DMS153 treated with DMSO at 0.1 percent for 48 hours (cell line): ENCODE measurements around the gene ITCH.
"Not testable (repeated sequence)": the region's sequence is repeated elsewhere in the genome, so short reads cannot be mapped to it uniquely, and the experiment has no call there.

Source experiments
- DNase-seq: peaks from one replicate; lab custom pipeline; 2025; ENCODE audit not compliant: unreplicated experiment; lab: John Stamatoyannopoulos, UW

Gene ITCH

DNA sequence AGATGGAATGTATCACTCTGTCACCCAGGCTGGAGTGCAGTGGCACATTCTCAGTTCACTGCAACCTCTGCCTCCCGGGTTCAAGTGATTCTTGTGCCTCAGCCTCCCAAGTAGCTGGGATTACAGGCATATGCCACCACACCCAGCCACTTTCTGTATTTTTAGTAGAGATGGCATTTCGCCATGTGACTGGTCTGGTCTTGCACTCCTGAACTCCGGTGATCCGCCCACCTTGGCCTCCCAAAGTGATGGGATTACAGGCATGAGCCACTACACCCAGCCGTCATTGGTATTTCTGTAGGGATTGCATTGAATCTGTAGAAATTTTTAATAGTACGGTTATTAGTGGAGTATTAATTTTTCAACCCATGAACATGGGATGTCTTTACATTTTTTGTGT, 134.5 kb downstream of the ITCH start:
- not testable (repeated sequence) for DNase-seq

DNA sequence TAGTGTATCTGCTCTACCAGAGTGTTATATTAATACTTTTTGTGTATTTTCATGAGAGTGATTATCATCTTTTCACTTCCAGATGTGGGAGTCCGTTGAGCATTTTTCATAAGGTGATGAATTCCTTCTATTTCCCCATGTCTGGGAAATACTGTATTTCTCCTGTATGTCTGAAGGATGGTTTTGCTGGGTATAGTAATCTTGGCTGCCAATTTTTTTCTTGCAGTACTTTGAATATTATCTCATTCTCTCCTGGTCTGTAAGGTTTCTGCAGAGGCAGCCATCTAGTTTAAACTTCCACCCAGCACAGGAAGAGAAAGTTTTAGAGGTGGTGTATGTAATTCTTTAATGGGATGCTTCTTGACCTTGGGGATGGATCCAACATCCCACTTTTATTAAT, 137.8 kb downstream of the ITCH start:
- no peak for DNase-seq

DNA sequence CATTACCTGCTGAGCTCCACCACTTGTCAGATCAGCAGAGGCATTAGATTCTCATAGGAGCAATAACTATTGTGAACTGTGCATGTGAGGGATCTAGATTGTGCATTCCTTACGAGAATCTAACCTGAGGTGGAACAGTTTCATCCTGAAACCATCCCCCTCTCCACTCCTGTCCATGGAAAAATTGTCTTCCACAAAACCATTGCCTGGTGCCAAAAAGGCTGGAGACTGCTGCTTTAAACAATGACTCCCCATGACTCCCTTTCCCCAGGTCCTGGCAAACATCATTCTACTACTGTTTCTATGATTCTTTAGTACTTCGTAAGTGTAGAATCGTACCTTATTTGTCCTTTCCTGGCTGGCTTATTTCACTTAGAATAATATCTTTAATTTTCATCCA, 143.4 kb downstream of the ITCH start:
- DNase-seq = no peak

DNA sequence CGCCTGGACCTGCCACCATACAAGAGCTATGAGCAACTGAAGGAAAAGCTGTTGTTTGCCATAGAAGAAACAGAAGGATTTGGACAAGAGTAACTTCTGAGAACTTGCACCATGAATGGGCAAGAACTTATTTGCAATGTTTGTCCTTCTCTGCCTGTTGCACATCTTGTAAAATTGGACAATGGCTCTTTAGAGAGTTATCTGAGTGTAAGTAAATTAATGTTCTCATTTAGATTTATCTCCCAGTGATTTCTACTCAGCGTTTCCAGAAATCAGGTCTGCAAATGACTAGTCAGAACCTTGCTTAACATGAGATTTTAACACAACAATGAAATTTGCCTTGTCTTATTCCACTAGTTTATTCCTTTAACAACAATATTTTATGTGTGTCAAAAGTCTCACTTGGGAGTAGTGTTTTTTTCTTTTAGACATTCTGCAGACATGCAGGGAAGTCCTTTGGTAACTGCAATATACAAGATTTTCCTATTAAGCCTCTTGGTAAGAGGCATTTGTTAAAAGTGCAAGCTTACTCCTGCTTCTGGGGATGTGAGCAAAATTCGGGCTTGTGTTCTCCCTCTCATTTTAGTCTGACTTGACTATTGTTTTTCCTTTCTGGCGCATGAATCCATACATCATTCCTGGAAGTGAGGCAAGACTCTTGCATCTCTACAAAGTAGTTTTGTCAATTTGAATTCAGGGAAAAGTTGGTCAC, 144.8 kb downstream of the ITCH start:
- DNase-seq = no peak

DNA sequence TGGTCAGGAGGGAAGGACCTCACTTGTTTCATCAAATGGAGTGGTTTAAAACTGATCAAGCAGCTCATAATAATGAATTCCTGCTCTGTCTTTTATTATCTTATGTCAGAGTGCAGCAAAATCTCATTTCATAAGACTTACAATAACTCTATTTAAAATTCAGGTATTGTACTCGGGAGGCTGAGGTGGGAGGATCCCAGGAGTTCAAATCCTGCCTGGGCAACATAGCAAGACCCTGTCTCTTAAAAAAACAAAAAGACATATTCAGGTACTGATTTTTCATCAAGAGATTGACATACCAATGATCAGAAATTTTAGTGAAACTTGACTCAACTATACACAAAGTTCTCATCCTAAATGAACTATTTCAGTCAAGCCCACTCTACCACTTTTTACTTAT, 147.5 kb downstream of the ITCH start:
- DNase-seq = no peak

DNA sequence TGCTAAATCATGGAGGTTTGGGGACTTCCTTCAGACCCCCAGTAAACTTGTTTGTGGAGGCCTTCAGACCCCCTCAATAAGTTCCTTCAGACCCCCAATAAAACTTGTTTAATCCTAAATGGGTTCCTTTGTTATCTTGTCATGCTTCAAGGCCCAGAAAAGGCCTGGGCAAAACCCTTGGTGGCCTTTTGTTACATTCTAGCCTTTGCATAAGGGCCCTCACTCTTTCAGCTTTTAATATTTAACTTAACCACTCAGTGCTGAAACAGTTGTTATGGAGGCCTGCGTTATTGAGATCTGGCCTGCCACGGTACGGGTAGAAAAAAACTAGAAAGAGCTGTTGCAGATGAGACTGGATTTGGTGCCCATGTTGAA, 148.8 kb downstream of the ITCH start:
- DNase-seq = no peak

DNA sequence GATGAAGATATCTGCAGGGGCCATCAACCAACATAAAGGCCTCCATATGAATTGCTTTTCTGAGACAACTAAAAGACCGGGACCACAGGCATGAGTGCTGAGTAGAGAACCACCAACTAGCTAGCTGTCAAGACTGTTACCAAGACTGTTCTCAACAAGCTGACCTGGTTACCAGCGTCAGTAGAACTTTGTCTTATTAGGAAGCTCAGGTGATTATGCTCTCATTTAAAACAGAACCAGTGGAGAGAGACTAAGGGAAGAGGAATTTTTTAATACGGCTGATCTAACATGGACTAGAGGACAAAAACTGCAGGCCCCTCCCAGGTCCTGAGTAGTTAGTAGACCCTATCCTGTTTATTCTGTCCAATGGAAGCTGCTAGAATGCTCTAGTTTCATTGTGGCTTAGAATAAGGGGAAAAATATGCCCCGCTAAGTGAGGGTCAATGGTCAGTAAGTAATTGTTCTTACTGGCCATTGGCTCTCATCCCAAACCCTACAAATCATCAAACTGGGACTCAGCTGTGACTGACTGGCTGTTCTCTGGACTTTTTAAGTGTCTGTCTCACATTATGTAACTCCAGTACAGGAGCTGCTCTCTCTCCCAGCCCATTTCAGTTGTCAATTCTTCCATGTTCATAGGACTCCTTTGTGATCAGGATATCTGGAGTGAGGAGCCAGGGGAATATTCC, 149.3 kb downstream of the ITCH start:
- no peak for DNase-seq

DNA sequence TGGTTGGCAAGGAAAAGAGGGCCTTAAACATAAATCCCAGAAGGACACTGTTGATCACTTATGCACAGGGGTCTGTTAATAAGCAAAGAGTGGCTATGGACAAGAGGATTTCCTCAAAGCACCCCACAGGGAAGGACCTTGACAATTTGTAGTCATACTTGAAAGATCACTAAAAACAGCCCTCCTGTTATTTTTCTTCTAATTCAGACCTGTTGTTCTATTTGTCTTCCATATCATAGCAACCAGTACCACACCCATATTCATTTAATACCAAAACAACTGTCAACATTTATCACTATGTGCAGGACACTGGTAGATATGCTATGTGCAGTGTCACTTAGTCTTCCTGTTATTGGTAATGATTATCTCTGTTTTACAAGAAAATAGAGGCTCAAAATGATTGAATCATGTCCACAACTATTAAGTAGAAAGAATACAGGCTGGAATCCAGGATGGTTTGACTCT, 149.9 kb downstream of the ITCH start:
- no peak for DNase-seq

DNA sequence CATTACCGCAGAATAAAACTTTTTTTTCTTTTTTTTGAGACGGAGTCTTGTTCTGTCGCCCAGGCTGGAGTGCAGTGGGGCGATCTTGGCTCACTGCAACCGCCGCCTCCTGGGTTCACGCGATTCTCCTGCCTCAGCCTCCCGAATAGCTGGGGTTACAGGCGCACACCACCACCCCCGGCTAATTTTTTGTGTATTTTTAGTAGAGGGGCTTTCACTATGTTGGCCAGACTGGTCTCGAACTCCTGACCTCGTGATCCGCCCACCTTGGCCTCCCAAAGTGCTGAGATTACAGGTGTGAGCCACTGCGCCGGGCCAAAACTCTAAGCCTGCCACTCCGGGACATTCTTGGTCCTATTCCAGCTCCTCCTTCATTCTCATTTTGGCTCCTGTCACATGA, 151.0 kb downstream of the ITCH start:
- not testable (repeated sequence) for DNase-seq

DNA sequence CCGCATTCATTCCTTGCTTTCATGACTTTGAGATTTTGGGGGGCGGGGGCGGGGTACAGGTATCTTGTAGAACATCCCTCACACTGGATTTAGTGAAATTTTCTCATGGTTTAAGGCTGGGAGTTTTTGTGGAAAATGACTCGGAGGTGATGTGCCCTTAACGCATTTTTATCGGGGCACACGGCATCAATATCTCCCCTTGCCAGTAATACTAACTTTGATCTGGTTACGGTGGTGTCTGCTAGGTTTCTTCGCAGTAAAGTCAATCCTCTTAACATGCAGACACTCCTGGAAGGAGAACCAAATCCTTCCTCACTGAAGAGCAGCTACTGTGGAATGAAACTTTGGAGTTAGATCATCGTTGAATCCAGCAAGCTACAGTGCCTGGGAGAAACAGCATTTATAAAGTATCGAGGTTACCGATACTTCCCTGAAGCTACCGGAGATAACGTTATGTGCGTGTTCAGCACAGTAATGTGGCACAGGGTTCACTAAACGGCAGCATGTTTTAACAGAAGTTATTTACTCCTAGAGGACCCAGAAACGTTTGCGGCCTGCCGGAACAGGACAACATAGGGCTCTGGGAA, 151.9 kb downstream of the ITCH start:
- DNase-seq = no peak

DNA sequence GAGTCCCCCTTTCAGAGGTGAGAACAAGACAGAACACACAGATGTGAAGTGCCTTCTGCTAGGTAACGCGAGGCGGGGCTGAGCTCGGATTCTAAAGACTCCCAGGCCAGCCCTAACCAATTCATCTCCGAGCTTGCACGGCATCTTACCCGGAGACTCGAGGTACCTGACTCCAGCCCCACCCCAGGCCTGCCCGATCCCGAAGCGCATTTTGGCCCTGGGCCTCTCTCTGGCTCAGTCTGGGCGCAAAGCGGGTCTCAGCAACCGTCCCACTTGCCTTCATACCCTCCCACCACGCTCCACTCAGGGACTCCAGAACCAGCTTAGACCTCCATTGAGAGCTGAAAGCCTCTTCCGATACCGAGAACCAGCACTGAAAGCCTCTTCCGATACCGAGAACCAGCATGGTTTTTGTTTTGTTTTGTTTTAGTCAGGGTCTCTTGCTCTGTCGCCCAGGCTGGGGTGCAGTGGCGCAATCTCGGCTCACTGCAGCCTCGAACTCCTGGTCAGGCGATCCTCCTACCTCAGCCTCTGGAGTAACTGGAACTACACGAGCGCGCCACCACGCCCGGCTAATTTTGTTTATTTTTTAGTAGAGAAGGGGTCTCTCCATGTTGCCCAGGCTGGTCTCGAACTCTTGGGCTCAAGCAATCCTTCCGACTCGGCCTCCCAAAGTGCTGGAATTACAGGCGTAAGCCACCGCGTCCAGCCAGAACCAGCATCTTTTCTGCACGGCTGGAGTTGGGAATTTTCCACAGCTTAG, 152.6 kb downstream of the ITCH start:
- peak; percentile 62 for DNase-seq

DNA sequence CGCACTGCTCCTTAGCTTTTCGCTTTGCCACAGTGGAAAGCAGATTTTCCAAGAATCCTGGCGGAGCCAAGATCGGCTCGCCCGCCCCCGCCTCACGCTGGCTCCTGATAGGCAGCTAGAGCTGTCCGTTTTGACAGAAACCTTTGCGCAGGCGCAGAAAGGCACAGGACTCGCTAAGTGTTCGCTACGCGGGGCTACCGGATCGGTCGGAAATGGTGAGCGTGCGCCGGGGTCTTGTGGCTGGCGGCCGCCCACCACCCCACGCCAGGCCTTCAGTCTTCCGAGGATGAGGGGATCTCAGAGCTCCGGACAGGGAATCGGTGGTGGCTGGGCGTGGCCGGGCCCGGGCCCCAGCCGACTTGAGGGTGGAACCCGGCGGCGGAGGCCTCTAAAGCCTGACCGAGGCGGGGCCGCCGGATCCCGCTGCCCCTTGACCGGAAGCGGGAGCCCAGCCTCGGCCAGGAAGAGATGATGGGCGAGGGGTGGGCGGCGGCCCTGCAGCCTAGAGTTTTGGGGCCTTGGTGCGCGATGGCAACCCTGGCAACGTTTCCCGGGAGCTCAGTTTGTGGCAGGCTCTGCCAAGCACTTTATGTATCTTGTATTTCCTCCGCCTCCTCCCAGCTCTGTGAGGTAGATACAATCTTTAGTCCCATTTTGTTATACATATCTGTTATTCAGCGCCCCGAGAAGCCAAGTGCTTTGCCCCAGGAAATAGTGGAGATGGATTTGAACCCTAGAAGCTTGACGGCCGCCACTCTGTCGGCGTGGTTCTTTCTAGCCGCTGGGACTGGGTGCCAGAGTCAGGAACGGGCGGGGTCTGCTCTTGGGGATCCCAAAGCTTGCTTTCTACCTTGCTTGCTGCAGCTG, 153.4 kb downstream of the ITCH start, which contains the start of gene DYNLRB1:
DYNLRB1 (plus strand) TSS at position 176 of the 867 bp plus-strand sequence; CDS start at position 213, 37 bp downstream.
- DNase-seq = peak; percentile 94

DNA sequence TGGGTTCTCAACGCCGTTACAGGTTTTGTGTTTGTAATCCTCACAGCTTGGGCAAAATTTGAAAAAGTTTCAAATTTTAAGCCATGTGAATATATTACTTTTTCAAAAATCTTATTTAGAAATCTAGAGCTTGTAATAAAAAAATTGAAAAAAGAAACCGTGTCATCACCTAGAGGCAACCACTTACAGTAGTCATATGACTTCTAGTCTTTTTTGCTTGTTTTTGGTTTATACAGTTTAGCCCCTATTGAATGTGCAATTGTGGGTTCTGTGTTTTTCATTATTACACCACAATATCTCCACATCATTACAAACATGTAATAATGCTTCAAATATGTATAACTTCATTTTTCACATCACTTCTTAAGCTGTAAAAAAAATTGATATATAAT, 154.0 kb downstream of the ITCH start:
- DNase-seq = no peak

DNA sequence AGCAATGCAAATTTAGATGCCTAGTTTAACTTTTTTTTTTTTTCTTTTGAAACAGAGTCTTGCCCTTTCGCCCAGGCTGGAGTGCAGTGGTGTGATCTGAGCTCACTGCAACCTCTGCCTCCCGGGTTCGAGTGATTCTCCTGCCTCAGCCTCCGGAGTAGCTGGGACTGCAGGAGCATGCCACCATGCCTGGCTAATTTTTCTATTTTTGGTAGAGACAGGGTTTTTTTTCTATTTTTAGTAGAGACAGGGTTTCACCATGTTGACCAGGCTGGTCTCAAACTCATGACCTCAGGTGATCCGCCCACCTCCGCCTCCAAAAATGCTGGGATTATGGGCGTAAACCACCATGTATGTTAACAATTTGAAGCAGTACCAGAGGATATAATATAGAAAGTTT, 155.8 kb downstream of the ITCH start:
- not testable (repeated sequence) for DNase-seq

DNA sequence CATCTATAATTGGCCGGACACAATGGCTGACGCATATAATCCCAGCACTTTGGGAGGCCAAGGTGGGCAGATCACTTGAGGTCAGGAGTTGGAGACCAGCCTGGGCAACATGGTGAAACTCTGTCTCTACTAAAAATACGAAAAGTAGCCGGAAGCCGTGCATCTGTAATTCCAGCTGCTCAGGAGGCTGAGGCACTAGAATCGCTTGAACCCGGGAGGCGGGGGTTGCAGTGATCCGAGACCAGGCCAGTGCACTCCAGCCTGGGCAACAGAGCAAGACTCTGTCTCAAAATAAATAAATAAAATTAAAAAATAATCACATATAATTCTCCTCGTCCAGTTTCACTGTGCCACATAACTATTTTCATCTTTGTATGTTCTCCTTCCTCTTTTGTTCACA, 156.8 kb downstream of the ITCH start:
- not testable (repeated sequence) for DNase-seq

DNA sequence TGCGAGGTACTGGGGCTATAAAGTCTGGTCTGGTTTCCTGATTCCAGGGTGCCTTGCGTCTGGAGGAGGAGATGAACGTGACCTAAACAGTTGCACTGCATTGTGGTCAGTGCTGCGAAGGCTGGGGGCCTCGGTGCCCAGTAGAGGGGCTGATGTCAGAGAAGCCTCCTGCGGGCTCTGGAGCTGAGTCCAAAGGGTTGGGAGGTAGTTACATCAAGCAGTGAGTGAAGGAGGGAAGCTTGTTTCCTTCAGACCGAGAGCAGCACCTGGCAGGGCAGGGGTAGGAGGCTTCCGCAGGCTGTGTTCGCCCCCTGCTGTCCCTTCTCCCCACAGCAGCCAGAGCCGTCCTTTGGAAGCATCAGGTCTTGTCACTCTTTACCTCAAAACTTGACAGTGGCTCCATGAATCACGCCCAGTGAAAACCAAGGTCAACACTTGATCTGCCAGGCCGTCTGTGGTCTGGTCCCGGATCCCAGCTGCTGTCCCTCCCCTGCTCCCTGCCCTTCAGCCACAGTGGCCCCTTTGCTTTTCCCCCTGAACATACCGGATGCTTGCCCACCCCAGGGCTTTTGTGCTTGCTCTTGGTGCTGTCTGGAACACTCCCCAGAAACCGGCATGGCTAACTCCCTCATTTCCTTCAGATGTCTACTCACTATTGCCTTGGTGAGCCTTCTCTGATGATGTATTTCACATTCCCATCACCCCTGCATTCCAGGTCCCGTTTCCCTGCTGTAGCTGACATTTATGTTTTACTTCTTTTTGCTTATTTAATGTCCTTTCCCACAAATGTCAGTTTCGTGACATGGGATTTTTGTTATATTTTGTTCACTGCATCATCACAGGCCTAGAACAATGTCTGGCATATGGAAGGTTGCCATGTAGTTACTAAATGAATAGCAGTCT, 160.1 kb downstream of the ITCH start:
- peak; percentile 13 for DNase-seq

DNA sequence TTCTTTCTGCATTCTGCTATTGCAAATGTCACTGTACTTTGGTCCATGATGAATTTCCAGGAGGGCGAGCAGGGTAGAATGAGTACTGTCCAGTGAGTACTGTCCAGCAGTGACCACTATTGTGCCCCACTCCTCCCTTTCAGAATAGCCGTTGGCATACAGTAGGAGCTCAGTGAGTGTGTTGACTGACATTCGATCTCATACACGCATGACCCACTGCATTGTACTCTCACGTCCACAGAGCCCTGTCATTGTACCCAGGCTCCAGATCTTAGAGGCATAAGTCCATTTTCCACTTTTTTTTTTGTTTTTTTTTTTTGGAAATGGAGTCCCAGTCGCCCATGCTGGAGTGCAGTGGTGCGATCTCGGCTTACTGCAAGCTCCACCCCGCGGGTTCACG, 161.4 kb downstream of the ITCH start:
- no peak for DNase-seq

DNA sequence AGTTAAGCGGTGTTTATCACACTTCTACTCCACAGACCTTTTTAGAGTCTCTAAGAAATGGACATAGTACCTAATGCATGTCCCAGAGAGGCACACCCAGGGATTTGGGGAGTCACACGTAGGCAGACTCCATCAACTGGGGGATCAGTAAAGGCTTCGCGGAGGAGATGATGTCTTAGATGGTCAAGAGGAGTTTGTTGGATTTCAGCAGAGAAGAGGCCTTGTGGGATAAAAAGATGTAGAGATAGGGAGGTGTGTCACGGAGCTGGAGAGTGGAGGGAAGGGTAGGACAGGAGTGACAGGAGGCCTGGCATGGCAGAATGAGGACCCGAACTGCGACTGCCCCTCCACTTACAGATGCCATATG, 162.3 kb downstream of the ITCH start:
- no peak for DNase-seq

DNA sequence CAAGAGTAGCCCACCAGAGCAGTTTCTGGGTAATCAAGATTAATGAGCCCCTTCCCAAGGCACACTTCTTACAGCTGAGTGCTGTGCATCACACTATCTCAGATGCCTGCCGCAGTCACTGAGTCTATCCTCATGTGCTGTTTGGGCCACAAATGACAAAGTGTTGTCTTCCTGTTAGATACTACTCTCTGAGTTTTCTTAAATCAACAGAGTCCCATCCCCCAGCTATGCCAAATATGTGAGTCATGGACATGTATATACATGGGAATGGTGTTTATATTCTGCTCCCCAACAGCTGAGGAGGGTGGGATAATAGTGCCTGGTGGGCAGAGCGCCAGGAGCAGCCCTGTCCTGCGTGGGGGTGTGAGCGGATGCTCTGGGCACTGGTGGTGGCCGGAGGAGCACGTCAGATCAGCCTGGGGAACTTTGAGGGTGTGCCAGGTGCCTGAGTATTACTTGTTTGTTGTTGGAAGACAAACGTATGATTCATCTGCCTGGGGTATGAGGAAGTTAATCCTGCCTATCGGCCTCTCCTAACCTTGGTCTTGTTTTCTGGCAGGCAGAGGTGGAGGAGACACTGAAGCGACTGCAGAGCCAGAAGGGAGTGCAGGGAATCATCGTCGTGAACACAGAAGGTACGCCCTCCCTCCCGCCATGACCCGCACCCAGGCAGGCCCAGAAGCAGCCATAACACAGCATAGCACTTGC, 162.8 kb downstream of the ITCH start:
- peak; percentile 32 for DNase-seq
